Activated CD4-positive, alpha-beta T cell treated with anti-CD3 and anti-CD28 coated beads for 36 hours (primary cell): ENCODE results near the gene MAGEA10. TPM values are rescaled to one million over a fixed set of nuclear protein-coding genes. Genes with fewer than 3 reads are reported as not detected.
"Not testable (repeated sequence)": the region's sequence is repeated elsewhere in the genome, so short reads cannot be mapped to it uniquely, and the experiment has no call there.

ENCODE experiments used
- ATAC-seq: fragments of 200-7000 bp; cut with Tn5 transposase; one replicate; pipeline ENCODE4 v1.10.0; 2021; ENCODE audit warnings: mild to moderate bottlenecking, moderate library complexity
- CTCF ChIA-PET: fragments of 350-600 bp; sonication (Branson Sonifier 250); formaldehyde crosslinking; loops from one replicate; lab custom pipeline; 2021; ENCODE audit warnings: antibody characterized with exemption; lab: Charles Lee
- POLR2A ChIA-PET: fragments of 350-600 bp; sonication (Branson Sonifier 250); formaldehyde crosslinking; loops from one replicate; lab custom pipeline; 2021; ENCODE audit warnings: antibody characterized with exemption, inconsistent platforms; lab: Charles Lee
- DNase-seq: peaks from one replicate; pipeline ENCODE4 v3.0.0-alpha.2; 2020
- H3K27ac Mint-ChIP-seq: one replicate; pipeline ENCODE4 v1.8.0; 2021; ENCODE audit warnings: mixed read lengths
- H3K27me3 Mint-ChIP-seq: one replicate; pipeline ENCODE4 v1.8.0; 2021; ENCODE audit warnings: mixed read lengths
- H3K36me3 Mint-ChIP-seq: one replicate; pipeline ENCODE4 v1.8.0; 2021; ENCODE audit warnings: low read depth, mixed read lengths
- H3K4me1 Mint-ChIP-seq: one replicate; pipeline ENCODE4 v1.8.0; 2021; ENCODE audit warnings: mixed read lengths
- H3K4me3 Mint-ChIP-seq: one replicate; pipeline ENCODE4 v1.8.0; 2021; ENCODE audit warnings: mild to moderate bottlenecking, moderate library complexity, mixed read lengths
- H3K9me3 Mint-ChIP-seq: one replicate; pipeline ENCODE4 v1.8.0; 2021; ENCODE audit warnings: low read depth, mixed read lengths
- intact Hi-C, 2 experiments: fragments of 100-400 bp; cut with DNase I in 1 of 2; cut with micrococcal nuclease in 1 of 2; formaldehyde crosslinking; loops; one replicate each; pipeline versions ENCODE4 v1.14.2 to v1.15.1; 2022 to 2024; cut with DNase I, micrococcal nuclease
- total RNA-seq, 2 experiments: library from RNA; stranded (reverse); gene quantifications; one replicate each; pipeline ENCODE4 v1.2.3, GENCODE V29; 2021

The MAGEA10 gene
- total RNA-seq = not detected

GRCh38 chrX:152138388-152138784 is at the start of gene MAGEA10:
MAGEA10 (minus strand) TSS chrX:152138577; CDS start chrX:152135620, 2,957 bp downstream.
- no peaks in the 10 kb centered on the region for H3K4me1 Mint-ChIP-seq
- no peaks in the 10 kb centered on the region for H3K9me3 Mint-ChIP-seq
- POLR2A ChIA-PET = no interaction called here
- H3K27me3 Mint-ChIP-seq = no peaks in the 10 kb centered on the region
- H3K4me3 Mint-ChIP-seq = no peak within 1 kb of the TSS
- CTCF ChIA-PET = no interaction called here
- DNase-seq (no peak), ATAC-seq (no peak)
- no peak within 1 kb of the TSS for H3K27ac Mint-ChIP-seq
- H3K36me3 Mint-ChIP-seq = no peaks in the 10 kb centered on the region
- intact Hi-C loops = no loop called here

- H3K4me3 Mint-ChIP-seq = no peak overlapping the region
- intact Hi-C loops = no loop called here
- no peaks in the 10 kb centered on the region for H3K4me1 Mint-ChIP-seq
- ChIA-PET CTCF (no interaction called here), POLR2A (no interaction called here)
- H3K9me3 Mint-ChIP-seq = no peaks in the 10 kb centered on the region
- ATAC-seq = no peak
- no peaks in the 10 kb centered on the region for H3K36me3 Mint-ChIP-seq
- no peaks in the 10 kb centered on the region for H3K27me3 Mint-ChIP-seq
- DNase-seq = no peak
- no peak overlapping the region for H3K27ac Mint-ChIP-seq
Observed at GRCh38 chrX:152177497-152178269, 39.3 kb upstream of the MAGEA10 start.

GRCh38 chrX:152177052-152177451 is 38.7 kb upstream of the MAGEA10 start:
- ChIA-PET CTCF (no interaction called here), POLR2A (no interaction called here)
- no peak overlapping the region for H3K27ac Mint-ChIP-seq
- no peaks in the 10 kb centered on the region for H3K36me3 Mint-ChIP-seq
- intact Hi-C loops = no loop called here
- ATAC-seq (no peak), DNase-seq (no peak)
- H3K4me3 Mint-ChIP-seq = no peak overlapping the region
- no peaks in the 10 kb centered on the region for H3K9me3 Mint-ChIP-seq
- no peaks in the 10 kb centered on the region for H3K4me1 Mint-ChIP-seq
- no peaks in the 10 kb centered on the region for H3K27me3 Mint-ChIP-seq

GRCh38 chrX:152175892-152176291 is 37.5 kb upstream of the MAGEA10 start:
- ATAC-seq, H3K4me1 Mint-ChIP-seq, H3K9me3 Mint-ChIP-seq, intact Hi-C loops, POLR2A ChIA-PET, CTCF ChIA-PET, H3K27ac Mint-ChIP-seq, H3K4me3 Mint-ChIP-seq, H3K27me3 Mint-ChIP-seq, H3K36me3 Mint-ChIP-seq, DNase-seq: not testable (repeated sequence)

GRCh38 chrX:152173923-152174322 is 35.5 kb upstream of the MAGEA10 start:
- H3K27me3 Mint-ChIP-seq, H3K4me1 Mint-ChIP-seq, POLR2A ChIA-PET: not testable (repeated sequence)

GRCh38 chrX:152170621-152171020 is 32.2 kb upstream of the MAGEA10 start:
- POLR2A ChIA-PET = no interaction called here

More at GRCh38 chrX:152173923-152174322, 35.5 kb upstream of the MAGEA10 start:
- H3K9me3 Mint-ChIP-seq, H3K27ac Mint-ChIP-seq, H3K4me3 Mint-ChIP-seq, DNase-seq, ATAC-seq, H3K36me3 Mint-ChIP-seq, CTCF ChIA-PET, intact Hi-C loops: not testable (repeated sequence)

GRCh38 chrX:152165033-152165743 is 26.8 kb upstream of the MAGEA10 start:
- no peak overlapping the region for H3K4me3 Mint-ChIP-seq
- no peaks in the 10 kb centered on the region for H3K4me1 Mint-ChIP-seq
- ChIA-PET POLR2A (no interaction called here), CTCF (interaction anchor here (0.6 kb wide), 1 partner anchor 642 kb away, joined by 3 read pairs; no protein-coding TSS in a partner anchor)
- H3K36me3 Mint-ChIP-seq = no peaks in the 10 kb centered on the region
- DNase-seq (no peak), ATAC-seq (no peak)
- no peaks in the 10 kb centered on the region for H3K9me3 Mint-ChIP-seq
- H3K27me3 Mint-ChIP-seq = no peaks in the 10 kb centered on the region
- no peak overlapping the region for H3K27ac Mint-ChIP-seq
- intact Hi-C loops = no loop called here

More at GRCh38 chrX:152170621-152171020, 32.2 kb upstream of the MAGEA10 start:
- no peak overlapping the region for H3K27ac Mint-ChIP-seq
- DNase-seq (no peak), ATAC-seq (no peak)
- H3K4me3 Mint-ChIP-seq = no peak overlapping the region
- H3K4me1 Mint-ChIP-seq = no peaks in the 10 kb centered on the region
- H3K27me3 Mint-ChIP-seq = no peaks in the 10 kb centered on the region
- H3K36me3 Mint-ChIP-seq = no peaks in the 10 kb centered on the region
- intact Hi-C loops = no loop called here
- CTCF ChIA-PET = no interaction called here
- H3K9me3 Mint-ChIP-seq = no peaks in the 10 kb centered on the region

GRCh38 chrX:152157042-152157441 is 18.7 kb upstream of the MAGEA10 start:
- DNase-seq = no peak
- Mint-ChIP-seq H3K27ac (no peak overlapping the region), H3K4me1 (no peaks in the 10 kb centered on the region), H3K27me3 (no peaks in the 10 kb centered on the region), H3K4me3 (no peak overlapping the region), H3K36me3 (no peaks in the 10 kb centered on the region), H3K9me3 (no peaks in the 10 kb centered on the region)
- ChIA-PET POLR2A (no interaction called here), CTCF (interaction anchor here (0.8 kb wide), 1 partner anchor 474 kb away, joined by 3 read pairs; no protein-coding TSS in a partner anchor)
- no peak for ATAC-seq
- intact Hi-C loops = no loop called here

- H3K4me1 Mint-ChIP-seq = no peaks in the 10 kb centered on the region
- no peak overlapping the region for H3K27ac Mint-ChIP-seq
- no peak for ATAC-seq
- no peaks in the 10 kb centered on the region for H3K36me3 Mint-ChIP-seq
- H3K9me3 Mint-ChIP-seq = no peaks in the 10 kb centered on the region
- CTCF ChIA-PET = no interaction called here
- POLR2A ChIA-PET = no interaction called here
- intact Hi-C loops = no loop called here
- no peak for DNase-seq
- H3K4me3 Mint-ChIP-seq = no peak overlapping the region
- no peaks in the 10 kb centered on the region for H3K27me3 Mint-ChIP-seq
Observed at GRCh38 chrX:152155766-152156310, 17.5 kb upstream of the MAGEA10 start.

GRCh38 chrX:152154050-152154449 is 15.7 kb upstream of the MAGEA10 start:
- Mint-ChIP-seq H3K9me3 (no peaks in the 10 kb centered on the region), H3K36me3 (no peaks in the 10 kb centered on the region), H3K27me3 (no peaks in the 10 kb centered on the region), H3K4me3 (no peak overlapping the region), H3K27ac (no peak overlapping the region), H3K4me1 (no peaks in the 10 kb centered on the region)
- POLR2A ChIA-PET = no interaction called here
- ATAC-seq (no peak), DNase-seq (no peak)
- CTCF ChIA-PET = no interaction called here
- intact Hi-C loops = no loop called here

GRCh38 chrX:152151256-152151655 is 12.9 kb upstream of the MAGEA10 start:
- Mint-ChIP-seq H3K27ac (no peak overlapping the region), H3K4me1 (no peaks in the 10 kb centered on the region), H3K4me3 (no peak overlapping the region), H3K9me3 (no peaks in the 10 kb centered on the region), H3K36me3 (no peaks in the 10 kb centered on the region), H3K27me3 (no peaks in the 10 kb centered on the region)
- ATAC-seq = no peak
- intact Hi-C loops = no loop called here
- no peak for DNase-seq
- POLR2A ChIA-PET = no interaction called here
- CTCF ChIA-PET = no interaction called here

- Mint-ChIP-seq H3K27me3 (no peaks in the 10 kb centered on the region), H3K4me3 (no peak overlapping the region), H3K4me1 (no peaks in the 10 kb centered on the region), H3K36me3 (no peaks in the 10 kb centered on the region), H3K27ac (no peak overlapping the region), H3K9me3 (no peaks in the 10 kb centered on the region)
- DNase-seq (no peak), ATAC-seq (no peak)
- ChIA-PET POLR2A (no interaction called here), CTCF (no interaction called here)
- intact Hi-C loops = no loop called here
Observed at GRCh38 chrX:152149648-152150047, 11.3 kb upstream of the MAGEA10 start.
